HepG2 (cell line): ENCODE data around the gene TP53BP2. TPM values are rescaled to one million over a fixed set of nuclear protein-coding genes. Genes with fewer than 3 reads are reported as not detected.

Source experiments
- ASH2L ChIP-seq: fragments of 300-600, 200-600 bp; sonication (generic); IDR thresholded peaks from 2 replicates; pipeline ENCODE4 v1.7.0; 2017; ENCODE audit warnings: low read depth, mild to moderate bottlenecking, moderate library complexity, mixed read lengths, low read length; ENCODE audit not compliant: insufficient read length
- ATF3 ChIP-seq: sonication (generic); formaldehyde crosslinking; IDR thresholded peaks from 2 replicates; pipeline ENCODE4 v1.4.0; 2020; ENCODE audit warnings: missing genetic modification reagents
- BCL6 ChIP-seq: IDR thresholded peaks from 2 replicates; pipeline ENCODE4 v1.6.1; 2016; ENCODE audit warnings: missing genetic modification reagents, missing compliant biosample characterization
- HNF4A ChIP-seq: sonication (generic); formaldehyde crosslinking; IDR thresholded peaks from 2 replicates; pipeline ENCODE4 v1.4.0; 2020; ENCODE audit warnings: missing genetic modification reagents
- HNRNPL ChIP-seq: fragments of 200-400 bp; formaldehyde crosslinking; IDR thresholded peaks from 2 replicates; pipeline ENCODE4 v1.6.1; 2017; ENCODE audit warnings: mild to moderate bottlenecking, low read depth, low read length
- ONECUT2 ChIP-seq: sonication (generic); formaldehyde crosslinking; IDR thresholded peaks from 2 replicates; pipeline ENCODE4 v1.4.0; 2020; ENCODE audit warnings: missing genetic modification reagents
- PAF1 ChIP-seq: IDR thresholded peaks from 2 replicates; pipeline ENCODE4 v1.6.1; 2016; ENCODE audit warnings: missing genetic modification reagents, missing compliant biosample characterization
- PBX2 ChIP-seq: IDR thresholded peaks from 2 replicates; pipeline ENCODE4 v1.6.1; 2016; ENCODE audit warnings: control low read depth
- PPARG ChIP-seq: conservative IDR thresholded peaks from 2 replicates; pipeline ENCODE4 v1.6.1; 2016; ENCODE audit warnings: missing biosample characterization, missing genetic modification reagents
- TBX3 ChIP-seq: fragments of 450-650 bp; IDR thresholded peaks from 2 replicates; pipeline ENCODE4 v1.6.1; 2017; ENCODE audit warnings: antibody characterized with exemption, mild to moderate bottlenecking, inconsistent platforms, borderline replicate concordance
- TFE3 ChIP-seq: IDR thresholded peaks from 2 replicates; pipeline ENCODE4 v1.6.1; 2016
- ZBTB3 ChIP-seq: sonication (generic); formaldehyde crosslinking; IDR thresholded peaks from 2 replicates; pipeline ENCODE4 v1.4.0; 2020; ENCODE audit warnings: low read depth, mild to moderate bottlenecking, moderate library complexity, missing genetic modification reagents, borderline replicate concordance
- ZNF24 ChIP-seq: fragments of 450-650 bp; IDR thresholded peaks from 2 replicates; pipeline ENCODE4 v1.6.1; 2017; ENCODE audit warnings: antibody characterized with exemption, mild to moderate bottlenecking
- ZNF446 ChIP-seq: sonication (generic); formaldehyde crosslinking; IDR thresholded peaks from 2 replicates; pipeline ENCODE4 v1.5.0; 2020; ENCODE audit warnings: mild to moderate bottlenecking, missing genetic modification reagents
- ZNF550 ChIP-seq: sonication (generic); formaldehyde crosslinking; IDR thresholded peaks from 2 replicates; pipeline ENCODE4 v1.4.0; 2020; ENCODE audit warnings: mild to moderate bottlenecking, missing genetic modification reagents, borderline replicate concordance
- ZNF598 ChIP-seq: sonication (generic); formaldehyde crosslinking; IDR thresholded peaks from 2 replicates; pipeline ENCODE4 v1.5.1; 2020; ENCODE audit warnings: mild to moderate bottlenecking, missing genetic modification reagents, borderline replicate concordance
- polyA plus RNA-seq, 8 experiments: library from polyadenylated mRNA; depleted of rRNA in 3 of 8; stranded (reverse) in 7 of 8; unstranded in 1 of 8; fragments of >200 nt; fragmentation: Illumina TruSeq in 4 of 8; extraction: Trizol in 4 of 8; gene quantifications; 2 replicates each; pipeline versions ENCODE4 v1.2.1 to v1.2.3, GENCODE V29; 2011 to 2016; ENCODE audit warnings: low read depth in 4 of 8, missing spikeins in 1 of 8, mixed read lengths in 1 of 8; ENCODE audit not compliant: insufficient read depth in 1 of 8
- total RNA-seq, 5 experiments: library from RNA; depleted of rRNA; stranded (reverse); fragments of >200 nt; fragmentation: Illumina TruSeq; extraction: Trizol; gene quantifications; 2 replicates each; pipeline ENCODE4 v1.2.3, GENCODE V29; 2016; ENCODE audit warnings: low read depth in 1 of 5
- TF ChIP-seq, protein P1 (sequence below): sonication (generic); formaldehyde crosslinking; IDR thresholded peaks from one replicate; pipeline ENCODE4 v1.5.1; 2020; ENCODE audit warnings: mild to moderate bottlenecking, missing genetic modification reagents; ENCODE audit errors: not compliant biosample characterization
- TF ChIP-seq, protein P2 (sequence below): sonication (generic); formaldehyde crosslinking; IDR thresholded peaks from 2 replicates; pipeline ENCODE4 v1.8.0; 2022; ENCODE audit warnings: mild to moderate bottlenecking, missing genetic modification reagents

TP53BP2 gene
- total and polyA plus RNA-seq, 2 of the 13 experiments (the other 11 are each of a cell fraction or from before 2014, with no cell fraction given): 10.0 to 14.0 TPM

GRCh38 chr1:223886516-223886921, 40.8 kb upstream of the TP53BP2 start (continued):
- TF ChIP-seq BCL6 (CRISPR knock-in tag) (peak; percentile 82), ZNF446 (CRISPR knock-in tag) (no peak), HNRNPL (no peak), ZBTB3 (CRISPR knock-in tag) (no peak), TFE3 (CRISPR knock-in tag) (peak; percentile 89), ATF3 (CRISPR knock-in tag) (peak; percentile 91), TBX3 (peak; percentile 31; the same call in 1 of the 2 replicates), ONECUT2 (CRISPR knock-in tag) (peak; percentile 75; the same call in 1 of the 2 replicates), ZNF598 (CRISPR knock-in tag) (no peak), ZNF24 (peak; percentile 57; the same call in 1 of the 2 replicates), PPARG (CRISPR knock-in tag) (peak; percentile 29; the same call in 1 of the 2 replicates), HNF4A (no peak), PBX2 (CRISPR knock-in tag) (no peak), ZNF550 (CRISPR knock-in tag) (no peak), PAF1 (CRISPR knock-in tag) (no peak), ASH2L (no peak)
- TF ChIP-seq, protein P1, sequence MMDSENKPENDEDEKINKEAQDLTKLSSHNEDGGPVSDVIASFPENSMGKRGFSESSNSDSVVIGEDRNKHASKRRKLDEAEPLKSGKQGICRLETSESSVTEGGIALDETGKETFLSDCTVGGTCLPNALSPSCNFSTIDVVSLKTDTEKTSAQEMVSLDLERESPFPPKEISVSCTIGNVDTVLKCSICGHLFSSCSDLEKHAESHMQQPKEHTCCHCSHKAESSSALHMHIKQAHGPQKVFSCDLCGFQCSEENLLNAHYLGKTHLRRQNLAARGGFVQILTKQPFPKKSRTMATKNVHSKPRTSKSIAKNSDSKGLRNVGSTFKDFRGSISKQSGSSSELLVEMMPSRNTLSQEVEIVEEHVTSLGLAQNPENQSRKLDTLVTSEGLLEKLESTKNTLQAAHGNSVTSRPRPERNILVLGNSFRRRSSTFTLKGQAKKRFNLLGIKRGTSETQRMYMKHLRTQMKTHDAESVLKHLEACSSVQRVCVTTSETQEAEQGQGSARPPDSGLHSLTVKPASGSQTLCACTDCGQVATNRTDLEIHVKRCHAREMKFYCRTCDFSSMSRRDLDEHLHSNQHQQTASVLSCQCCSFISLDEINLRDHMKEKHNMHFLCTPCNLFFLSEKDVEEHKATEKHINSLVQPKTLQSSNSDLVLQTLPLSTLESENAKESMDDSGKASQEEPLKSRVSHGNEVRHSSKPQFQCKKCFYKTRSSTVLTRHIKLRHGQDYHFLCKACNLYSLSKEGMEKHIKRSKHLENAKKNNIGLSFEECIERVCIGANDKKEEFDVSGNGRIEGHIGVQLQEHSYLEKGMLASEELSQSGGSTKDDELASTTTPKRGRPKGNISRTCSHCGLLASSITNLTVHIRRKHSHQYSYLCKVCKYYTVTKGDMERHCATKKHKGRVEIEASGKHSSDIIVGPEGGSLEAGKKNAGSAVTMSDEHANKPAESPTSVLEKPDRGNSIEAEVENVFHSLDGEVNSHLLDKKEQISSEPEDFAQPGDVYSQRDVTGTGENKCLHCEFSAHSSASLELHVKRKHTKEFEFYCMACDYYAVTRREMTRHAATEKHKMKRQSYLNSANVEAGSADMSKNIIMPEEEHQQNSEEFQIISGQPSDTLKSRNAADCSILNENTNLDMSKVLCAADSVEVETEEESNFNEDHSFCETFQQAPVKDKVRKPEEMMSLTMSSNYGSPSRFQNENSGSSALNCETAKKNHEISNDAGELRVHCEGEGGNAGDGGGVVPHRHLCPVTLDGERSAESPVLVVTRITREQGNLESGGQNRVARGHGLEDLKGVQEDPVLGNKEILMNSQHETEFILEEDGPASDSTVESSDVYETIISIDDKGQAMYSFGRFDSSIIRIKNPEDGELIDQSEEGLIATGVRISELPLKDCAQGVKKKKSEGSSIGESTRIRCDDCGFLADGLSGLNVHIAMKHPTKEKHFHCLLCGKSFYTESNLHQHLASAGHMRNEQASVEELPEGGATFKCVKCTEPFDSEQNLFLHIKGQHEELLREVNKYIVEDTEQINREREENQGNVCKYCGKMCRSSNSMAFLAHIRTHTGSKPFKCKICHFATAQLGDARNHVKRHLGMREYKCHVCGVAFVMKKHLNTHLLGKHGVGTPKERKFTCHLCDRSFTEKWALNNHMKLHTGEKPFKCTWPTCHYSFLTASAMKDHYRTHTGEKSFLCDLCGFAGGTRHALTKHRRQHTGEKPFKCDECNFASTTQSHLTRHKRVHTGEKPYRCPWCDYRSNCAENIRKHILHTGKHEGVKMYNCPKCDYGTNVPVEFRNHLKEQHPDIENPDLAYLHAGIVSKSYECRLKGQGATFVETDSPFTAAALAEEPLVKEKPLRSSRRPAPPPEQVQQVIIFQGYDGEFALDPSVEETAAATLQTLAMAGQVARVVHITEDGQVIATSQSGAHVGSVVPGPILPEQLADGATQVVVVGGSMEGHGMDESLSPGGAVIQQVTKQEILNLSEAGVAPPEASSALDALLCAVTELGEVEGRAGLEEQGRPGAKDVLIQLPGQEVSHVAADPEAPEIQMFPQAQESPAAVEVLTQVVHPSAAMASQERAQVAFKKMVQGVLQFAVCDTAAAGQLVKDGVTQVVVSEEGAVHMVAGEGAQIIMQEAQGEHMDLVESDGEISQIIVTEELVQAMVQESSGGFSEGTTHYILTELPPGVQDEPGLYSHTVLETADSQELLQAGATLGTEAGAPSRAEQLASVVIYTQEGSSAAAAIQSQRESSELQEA (CRISPR knock-in tag): no peak
- TF ChIP-seq, protein P2, sequence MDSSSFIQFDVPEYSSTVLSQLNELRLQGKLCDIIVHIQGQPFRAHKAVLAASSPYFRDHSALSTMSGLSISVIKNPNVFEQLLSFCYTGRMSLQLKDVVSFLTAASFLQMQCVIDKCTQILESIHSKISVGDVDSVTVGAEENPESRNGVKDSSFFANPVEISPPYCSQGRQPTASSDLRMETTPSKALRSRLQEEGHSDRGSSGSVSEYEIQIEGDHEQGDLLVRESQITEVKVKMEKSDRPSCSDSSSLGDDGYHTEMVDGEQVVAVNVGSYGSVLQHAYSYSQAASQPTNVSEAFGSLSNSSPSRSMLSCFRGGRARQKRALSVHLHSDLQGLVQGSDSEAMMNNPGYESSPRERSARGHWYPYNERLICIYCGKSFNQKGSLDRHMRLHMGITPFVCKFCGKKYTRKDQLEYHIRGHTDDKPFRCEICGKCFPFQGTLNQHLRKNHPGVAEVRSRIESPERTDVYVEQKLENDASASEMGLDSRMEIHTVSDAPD (CRISPR knock-in tag): no peak
